GM18520 (cell line): ENCODE results near the gene SPHK2.
"Not testable (repeated sequence)": the region's sequence is repeated elsewhere in the genome, so short reads cannot be mapped to it uniquely, and the experiment has no call there.

Experiments
- ATAC-seq: cut with Tn5 transposase; IDR thresholded peaks from one replicate; pipeline ENCODE4 v1.9.1; 2021; ENCODE audit not compliant: unreplicated experiment

Gene SPHK2

GRCh38 chr19:48676887-48677286 is 57.6 kb downstream of the SPHK2 start:
- ATAC-seq: no peak

- ATAC-seq: no peak
Observed at GRCh38 chr19:48678201-48678600, 58.9 kb downstream of the SPHK2 start.

- ATAC-seq: not testable (repeated sequence)
Observed at GRCh38 chr19:48680006-48680405, 60.7 kb downstream of the SPHK2 start.
